Measurements from ENCODE around the gene P2RY6.

Gene P2RY6

GRCh38 chr11:73340164-73340563, 68.0 kb downstream of the P2RY6 start:
- TF ChIP-seq CTCF (IDR thresholded peaks at IDR 0.05) (no peak), ZFX (IDR thresholded peaks at IDR 0.05; ENCODE audit: borderline replicate concordance) (no peak)
- H3K27ac ChIP-seq, result no peak overlapping the region

GRCh38 chr11:73342633-73343032, 70.5 kb downstream of the P2RY6 start:
- no peak overlapping the region for H3K27ac ChIP-seq
- peak; percentile 60 for TF ChIP-seq CTCF (IDR thresholded peaks at IDR 0.05)
- no peak for TF ChIP-seq ZFX (IDR thresholded peaks at IDR 0.05; ENCODE audit: borderline replicate concordance)

GRCh38 chr11:73343076-73343873, 71.1 kb downstream of the P2RY6 start:
- no peak overlapping the region for H3K27ac ChIP-seq

GRCh38 chr11:73344191-73344607, 72.1 kb downstream of the P2RY6 start:
- TF ChIP-seq ZFX (IDR thresholded peaks at IDR 0.05; ENCODE audit: borderline replicate concordance), result no peak
- no peak for TF ChIP-seq CTCF (IDR thresholded peaks at IDR 0.05)
- no peak overlapping the region for H3K27ac ChIP-seq

More at GRCh38 chr11:73343076-73343873, 71.1 kb downstream of the P2RY6 start:
- TF ChIP-seq ZFX (IDR thresholded peaks at IDR 0.05; ENCODE audit: borderline replicate concordance) (no peak), CTCF (IDR thresholded peaks at IDR 0.05) (peak; percentile 22)

- H3K27ac ChIP-seq, result no peak overlapping the region
These were observed 73.5 kb downstream of the P2RY6 start for GRCh38 chr11:73345481-73346160.

GRCh38 chr11:73346186-73346935, 74.2 kb downstream of the P2RY6 start:
- no peak overlapping the region for H3K27ac ChIP-seq
- TF ChIP-seq CTCF (IDR thresholded peaks at IDR 0.05) (no peak), ZFX (IDR thresholded peaks at IDR 0.05; ENCODE audit: borderline replicate concordance) (no peak)

More at GRCh38 chr11:73345481-73346160, 73.5 kb downstream of the P2RY6 start:
- TF ChIP-seq CTCF (IDR thresholded peaks at IDR 0.05), result no peak
